Mesenchymal stem cell (in vitro differentiated cells and primary cell): ENCODE data around the gene TESK2.

Experiments
- DNase-seq: peaks from one replicate; pipeline ENCODE4 v3.0.0-alpha.2; 2013
- H2AFZ ChIP-seq: one replicate; pipeline ENCODE4 v1.6.1; 2013; ENCODE audit warnings: low read depth, mild to moderate bottlenecking, control low read depth, inconsistent platforms, low read length, moderate library complexity
- H2AK5ac ChIP-seq: 2 replicates; pipeline ENCODE4 v1.6.1; 2013; ENCODE audit warnings: low read length, moderate library complexity, mild to moderate bottlenecking, inconsistent platforms; ENCODE audit not compliant: severe bottlenecking
- H2BK120ac ChIP-seq: one replicate; pipeline ENCODE4 v1.6.1; 2013; ENCODE audit warnings: low read depth, mild to moderate bottlenecking, inconsistent platforms, low read length, moderate library complexity
- H2BK12ac ChIP-seq, 2 experiments: one replicate each; pipeline ENCODE4 v1.6.1; 2013; ENCODE audit warnings: inconsistent platforms in 2 of 2, low read length in 2 of 2, mild to moderate bottlenecking in 2 of 2, moderate library complexity in 2 of 2, control low read depth in 1 of 2
- H2BK15ac ChIP-seq: one replicate; pipeline ENCODE4 v1.6.1; 2013; ENCODE audit warnings: mild to moderate bottlenecking, low read depth, inconsistent platforms; ENCODE audit not compliant: poor library complexity, severe bottlenecking
- H2BK5ac ChIP-seq: 2 replicates; pipeline ENCODE4 v1.6.1; 2013; ENCODE audit warnings: low read depth, mild to moderate bottlenecking, low read length, control low read depth, inconsistent platforms; ENCODE audit not compliant: poor library complexity, severe bottlenecking
- H3K14ac ChIP-seq, 2 experiments: one replicate each; pipeline ENCODE4 v1.6.1; 2013; ENCODE audit warnings: inconsistent platforms in 2 of 2, low read length in 2 of 2, control low read depth in 1 of 2, mild to moderate bottlenecking in 1 of 2, moderate library complexity in 1 of 2
- H3K18ac ChIP-seq, 2 experiments: one replicate each; pipeline ENCODE4 v1.6.1; 2013; ENCODE audit warnings: inconsistent platforms in 2 of 2, low read length in 2 of 2, control low read depth in 1 of 2, low read depth in 1 of 2, mild to moderate bottlenecking in 1 of 2
- H3K23ac ChIP-seq, 2 experiments: one replicate each; pipeline ENCODE4 v1.6.1; 2013; ENCODE audit warnings: inconsistent platforms in 2 of 2, low read length in 2 of 2, mild to moderate bottlenecking in 2 of 2, moderate library complexity in 2 of 2, control low read depth in 1 of 2
- H3K27ac ChIP-seq: 2 replicates; pipeline ENCODE4 v1.5.1; 2013; ENCODE audit warnings: mild to moderate bottlenecking, moderate library complexity, low read length, control low read depth, inconsistent platforms; ENCODE audit not compliant: poor library complexity, severe bottlenecking
- H3K27me3 ChIP-seq, 2 experiments: 2 replicates each; pipeline versions ENCODE4 v1.6.1 to v1.7.0; 2013; ENCODE audit warnings: low read length in 2 of 2, mild to moderate bottlenecking in 2 of 2, moderate library complexity in 2 of 2, control low read depth in 1 of 2, inconsistent platforms in 1 of 2; ENCODE audit not compliant: control insufficient read depth in 1 of 2, insufficient read depth in 1 of 2
- H3K36me3 ChIP-seq, 2 experiments: 2 replicates each; pipeline versions ENCODE4 v1.6.1 to v1.7.0; 2013; ENCODE audit warnings: low read length in 2 of 2, control low read depth in 1 of 2, inconsistent platforms in 1 of 2, low read depth in 1 of 2, mild to moderate bottlenecking in 1 of 2; ENCODE audit not compliant: insufficient read depth in 2 of 2, control insufficient read depth in 1 of 2
- H3K4ac ChIP-seq, 2 experiments: one replicate each; pipeline ENCODE4 v1.6.1; 2013; ENCODE audit warnings: inconsistent platforms in 2 of 2, low read length in 2 of 2, mild to moderate bottlenecking in 2 of 2, moderate library complexity in 2 of 2, control low read depth in 1 of 2, low read depth in 1 of 2
- H3K4me1 ChIP-seq: 2 replicates; pipeline ENCODE4 v1.6.1; 2013; ENCODE audit warnings: low read depth, low read length, control low read depth; ENCODE audit not compliant: control insufficient read depth, insufficient read depth
- H3K4me2 ChIP-seq: 2 replicates; pipeline ENCODE4 v1.6.1; 2013; ENCODE audit warnings: low read length, mild to moderate bottlenecking, inconsistent platforms; ENCODE audit not compliant: poor library complexity, severe bottlenecking
- H3K4me3 ChIP-seq, 2 experiments: 2 replicates each; pipeline versions ENCODE4 v1.5.1 to v1.7.0; 2013; ENCODE audit warnings: low read length in 2 of 2, mild to moderate bottlenecking in 2 of 2, control low read depth in 1 of 2, low read depth in 1 of 2; ENCODE audit not compliant: insufficient read depth in 1 of 2
- H3K79me1 ChIP-seq: replicated peaks from 2 replicates; pipeline ENCODE4 v1.6.1; 2013; ENCODE audit warnings: mild to moderate bottlenecking, control low read depth, low read length, inconsistent platforms; ENCODE audit not compliant: poor library complexity, severe bottlenecking
- H3K9ac ChIP-seq: 2 replicates; pipeline ENCODE4 v1.7.0; 2013; ENCODE audit warnings: mild to moderate bottlenecking, low read length, moderate library complexity
- H3K9me3 ChIP-seq: 2 replicates; pipeline ENCODE4 v1.7.0; 2013; ENCODE audit warnings: mild to moderate bottlenecking, low read length; ENCODE audit not compliant: control insufficient read depth
- H4K8ac ChIP-seq: one replicate; pipeline ENCODE4 v1.6.1; 2013; ENCODE audit warnings: inconsistent platforms, mild to moderate bottlenecking, low read length, moderate library complexity
- H4K91ac ChIP-seq: one replicate; pipeline ENCODE4 v1.6.1; 2013; ENCODE audit warnings: mild to moderate bottlenecking, low read length, inconsistent platforms
- WGBS: methylation state at CpG from one replicate; pipeline ENCODE4 v1.1.7; 2013; ENCODE audit warnings: mixed read lengths; 5-methylcytosine and 5-hydroxymethylcytosine counted together

The TESK2 gene

GRCh38 chr1:45344499-45344898, 146.5 kb downstream of the TESK2 start:
- H3K4me2 ChIP-seq: no peak overlapping the region
- WGBS: 98% methylated on average over 2 of the region's 2 CpGs
- H3K27ac ChIP-seq: no peak overlapping the region
- no peak overlapping the region for H2AK5ac ChIP-seq
- no peak overlapping the region for H3K23ac ChIP-seq
- no peak overlapping the region for H2BK5ac ChIP-seq
- H3K4ac ChIP-seq: no peak overlapping the region
- peaks cover 43 to 53% of the 10 kb centered on the region in 2 experiments for H3K36me3 ChIP-seq
- no peak overlapping the region for H3K14ac ChIP-seq
- no peak for DNase-seq
- no peak overlapping the region for H2BK12ac ChIP-seq
- no peak overlapping the region for H2BK120ac ChIP-seq
- peaks cover 31% of the 10 kb centered on the region for H3K79me1 ChIP-seq
- H4K91ac ChIP-seq: no peak overlapping the region
- peaks cover 17% of the 10 kb centered on the region for H3K4me1 ChIP-seq
- H3K9me3 ChIP-seq: no peaks in the 10 kb centered on the region
- no peak overlapping the region for H2AFZ ChIP-seq
- H3K27me3 ChIP-seq: no peaks in the 10 kb centered on the region
- no peak overlapping the region for H4K8ac ChIP-seq
- no peak overlapping the region for H3K18ac ChIP-seq
- H3K4me3 ChIP-seq: peak overlapping the region in 1 of 2 experiments; percentile 18
- H2BK15ac ChIP-seq: no peak overlapping the region
- H3K9ac ChIP-seq: no peak overlapping the region

DNA sequence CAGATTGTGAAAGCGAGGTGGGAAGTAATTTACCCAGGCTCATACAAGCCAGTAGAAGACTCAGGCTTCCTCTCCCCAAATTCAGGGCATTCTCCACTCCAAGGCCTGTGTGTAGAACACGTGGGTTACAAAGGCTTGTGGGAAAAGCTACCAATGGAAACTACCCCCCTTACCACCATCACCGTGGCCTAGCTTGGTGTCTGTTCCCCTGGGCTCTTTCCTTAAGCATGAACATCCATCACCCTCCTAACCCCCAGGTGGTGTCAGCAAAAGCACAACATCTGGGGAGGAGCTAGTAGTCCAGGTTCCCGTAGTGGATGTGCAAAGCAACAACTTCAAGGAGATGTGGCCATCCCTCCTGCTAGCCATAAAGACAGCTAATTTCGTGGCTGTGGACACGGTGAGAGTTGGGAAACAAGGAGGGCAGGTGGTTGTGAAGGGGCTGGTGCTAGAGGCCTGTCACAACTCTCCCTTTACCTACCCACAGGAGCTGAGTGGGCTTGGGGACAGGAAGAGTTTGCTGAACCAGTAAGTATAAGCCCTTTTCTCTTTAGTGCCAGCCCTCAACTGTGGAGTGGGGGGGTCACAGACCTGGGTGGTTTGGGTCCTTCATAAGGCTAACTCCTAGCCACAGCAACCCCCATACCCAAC, 150.0 kb downstream of the TESK2 start:
- Histone ChIP-seq H4K91ac (peak overlapping the region; percentile 9), H3K9ac (peak overlapping the region; percentile 96), H3K79me1 (peaks cover 38% of the 10 kb centered on the region), H3K23ac (peak overlapping the region in 1 of 2 experiments; percentile 10), H4K8ac (no peak overlapping the region), H2BK15ac (no peak overlapping the region), H3K14ac (no peak overlapping the region), H3K27ac (peak overlapping the region; percentile 94), H3K36me3 (peaks cover 38 to 51% of the 10 kb centered on the region in 2 experiments), H3K4me2 (peak overlapping the region; percentile 86), H3K18ac (no peak overlapping the region), H3K4ac (peak overlapping the region in 1 of 2 experiments; percentile 57), H2BK120ac (no peak overlapping the region), H2AK5ac (no peak overlapping the region), H3K9me3 (no peaks in the 10 kb centered on the region), H2BK12ac (no peak overlapping the region), H3K4me3 (peak overlapping the region in 1 of 2 experiments; percentile 91), H2AFZ (no peak overlapping the region), H3K4me1 (peaks cover 13% of the 10 kb centered on the region), H2BK5ac (no peak overlapping the region), H3K27me3 (no peaks in the 10 kb centered on the region)
- WGBS: 48% methylated on average over 4 of the region's 6 CpGs
- DNase-seq: no peak

DNA sequence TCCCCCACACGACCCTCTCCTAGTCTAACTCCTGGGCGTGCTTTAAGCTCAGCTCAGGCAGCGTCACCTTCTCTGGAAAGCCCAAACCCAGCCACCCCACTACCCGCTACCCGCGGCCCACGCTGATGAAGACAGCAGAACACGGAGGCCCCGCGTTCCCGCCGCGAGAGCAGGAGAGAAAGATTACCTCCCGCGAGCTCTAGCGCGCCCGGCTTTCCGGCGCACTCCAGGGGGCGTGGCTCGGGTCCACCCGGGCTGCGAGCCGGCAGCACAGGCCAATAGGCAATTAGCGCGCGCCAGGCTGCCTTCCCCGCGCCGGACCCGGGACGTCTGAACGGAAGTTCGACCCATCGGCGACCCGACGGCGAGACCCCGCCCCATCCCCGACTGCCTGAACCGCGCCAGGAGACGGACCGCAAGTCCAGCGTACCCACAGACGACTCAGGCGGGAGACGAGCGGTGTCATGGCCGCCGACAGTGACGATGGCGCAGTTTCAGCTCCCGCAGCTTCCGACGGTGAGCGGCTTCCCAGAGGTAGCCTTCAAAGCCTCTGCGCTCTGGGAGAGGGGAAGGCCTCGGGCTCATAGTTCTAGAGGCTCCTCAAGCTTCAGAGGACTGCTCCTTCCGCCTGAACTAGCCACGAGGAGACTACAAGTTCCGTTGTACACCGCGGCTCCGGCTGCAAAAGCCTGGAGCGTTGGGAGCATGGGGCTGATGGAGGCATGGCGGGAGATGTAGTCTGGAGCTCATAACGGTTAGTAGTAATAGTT, 151.0 kb downstream of the TESK2 start, which contains the start of the genes MUTYH and TOE1:
MUTYH (minus strand) TSS at position 652 of the 770 bp plus-strand sequence. CDS start 5,935 bp downstream, outside the sequence.
TOE1 (plus strand) TSS at position 382 of the 770 bp plus-strand sequence; CDS start at position 465, 83 bp downstream.
- Histone ChIP-seq H3K9ac (peak within 1 kb of the TSS; percentile 96), H2AK5ac (no peak within 1 kb of the TSS), H3K4me3 (peak within 1 kb of the TSS; percentile 74 to 91), H2BK5ac (peak within 1 kb of the TSS; percentile 39), H3K4me2 (peak within 1 kb of the TSS; percentile 86), H3K79me1 (peaks cover 38% of the 10 kb centered on the region), H2AFZ (peak within 1 kb of the TSS; percentile 85), H4K91ac (peak within 1 kb of the TSS; percentile 58), H3K4ac (peak within 1 kb of the TSS; percentile 62 to 94), H3K27ac (peak within 1 kb of the TSS; percentile 98), H3K4me1 (peaks cover 13% of the 10 kb centered on the region), H3K9me3 (no peaks in the 10 kb centered on the region), H2BK15ac (peak within 1 kb of the TSS; percentile 12), H4K8ac (peak within 1 kb of the TSS; percentile 77), H3K36me3 (peaks cover 35 to 42% of the 10 kb centered on the region in 2 experiments), H2BK12ac (peak within 1 kb of the TSS in 1 of 2 experiments; percentile 34), H3K18ac (peak within 1 kb of the TSS; percentile 84 to 99), H3K27me3 (no peaks in the 10 kb centered on the region), H3K23ac (peak within 1 kb of the TSS in 1 of 2 experiments; percentile 74), H2BK120ac (no peak within 1 kb of the TSS), H3K14ac (peak within 1 kb of the TSS in 1 of 2 experiments; percentile 89)
- DNase-seq: peak; percentile 94
- WGBS: under 1% methylated on average over 69 of the region's 70 CpGs
